Measurements from ENCODE around the gene JAZF1.

DNA sequence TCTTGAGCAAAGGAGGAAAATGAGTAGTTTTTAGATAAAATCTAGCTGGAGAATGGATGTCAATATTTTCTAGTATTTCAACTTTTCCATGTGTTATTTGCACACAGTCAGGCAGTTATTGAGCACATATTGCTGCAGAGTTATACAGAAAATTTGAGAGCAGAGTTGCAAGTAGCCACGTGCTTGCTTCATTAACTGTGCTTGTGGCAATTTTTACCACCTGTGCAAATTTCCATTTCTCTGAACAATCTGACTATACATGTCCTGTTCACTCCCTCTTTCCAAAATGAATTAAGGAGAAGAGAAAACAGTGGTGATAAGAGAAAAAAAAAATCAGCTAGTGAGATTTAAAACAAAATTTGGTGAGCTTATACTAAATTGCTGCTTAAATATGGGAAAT is 262.1 kb downstream of the JAZF1 start:
- no peak for TF ChIP-seq CTCF (IDR thresholded peaks at IDR 0.05)
- TF ChIP-seq POLR2A (IDR thresholded peaks at IDR 0.05), result no peak
- no peak for TF ChIP-seq POLR2AphosphoS5 (IDR thresholded peaks at IDR 0.05)

Measured in breast epithelium (tissue), 3 donors.